Testis (tissue), 2 donors: ENCODE data around the gene MAGEA6.

Experiments
- CTCF ChIP-seq, 3 experiments: fragments of 450-650 bp in 2 of 3; fragments of 200-600 bp in 1 of 3; sonication (generic) in 1 of 3; IDR thresholded peaks; one replicate each; pipeline ENCODE4 v1.5.1; 2016 to 2019; ENCODE audit warnings: antibody characterized with exemption in 3 of 3, mild to moderate bottlenecking in 2 of 3, moderate library complexity in 1 of 3
- POLR2A ChIP-seq: fragments of 450-650 bp; IDR thresholded peaks from one replicate; pipeline ENCODE4 v1.6.1; 2017; ENCODE audit warnings: antibody characterized with exemption, mild to moderate bottlenecking, moderate library complexity

GRCh38 chrX:152819266-152819665, 49.8 kb upstream of the MAGEA6 start:
- TF ChIP-seq POLR2A, result no peak
- TF ChIP-seq CTCF (IDR thresholded peaks at IDR 0.05), result no peak
